Measurements from ENCODE around the gene ANKS1A. TPM values are rescaled to one million over a fixed set of nuclear protein-coding genes. Genes with fewer than 3 reads are reported as not detected.
A peak's percentile ranks its signal among the peaks of the same experiment; 100 is the strongest.

ANKS1A gene
- polyA plus RNA-seq, 3 donors, result 1.7 to 8.0 (median 3.1) TPM

DNA sequence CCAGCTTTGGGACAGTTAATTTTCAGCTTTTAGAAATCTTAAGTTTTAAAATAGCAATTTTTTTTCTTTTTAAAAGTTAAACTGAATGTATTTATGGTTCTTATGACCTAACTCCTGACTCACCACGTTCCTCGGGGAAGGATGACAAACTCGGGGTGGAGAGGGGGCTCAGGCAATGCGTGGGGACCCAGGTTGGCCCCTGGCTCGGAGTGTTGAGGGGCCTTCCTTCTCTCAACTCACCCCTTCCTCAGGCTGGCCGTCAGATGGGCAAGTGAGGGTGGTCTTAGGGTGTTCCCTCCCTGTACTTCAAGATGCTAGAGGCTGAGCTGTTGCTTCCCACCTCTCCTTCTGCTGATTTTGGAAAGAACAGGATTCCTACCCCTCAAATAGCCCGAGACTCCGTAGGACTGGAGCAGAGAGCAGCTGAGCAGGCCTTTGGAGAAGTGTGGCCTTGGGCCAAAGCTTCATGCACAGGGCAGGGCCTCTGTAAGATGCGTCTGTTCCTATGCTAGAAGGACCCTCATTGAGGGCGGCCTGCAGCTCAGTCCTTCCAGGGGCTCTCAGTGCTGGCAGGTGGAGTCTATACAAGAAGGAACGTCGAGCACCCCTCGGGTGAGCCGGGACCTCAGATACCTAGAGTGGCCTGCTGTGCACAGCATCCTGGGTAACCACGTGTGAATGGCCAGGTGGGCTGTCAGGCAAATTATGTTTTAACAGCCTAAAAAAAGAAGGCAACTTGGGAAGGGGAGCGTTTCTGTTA lies 172.8 kb downstream of the ANKS1A start:
- H3K4me2 ChIP-seq (replicated peaks; ENCODE audit: extremely low read depth, low read length, poor library complexity, severe bottlenecking), result no peak overlapping the region
- TF ChIP-seq, protein P1, sequence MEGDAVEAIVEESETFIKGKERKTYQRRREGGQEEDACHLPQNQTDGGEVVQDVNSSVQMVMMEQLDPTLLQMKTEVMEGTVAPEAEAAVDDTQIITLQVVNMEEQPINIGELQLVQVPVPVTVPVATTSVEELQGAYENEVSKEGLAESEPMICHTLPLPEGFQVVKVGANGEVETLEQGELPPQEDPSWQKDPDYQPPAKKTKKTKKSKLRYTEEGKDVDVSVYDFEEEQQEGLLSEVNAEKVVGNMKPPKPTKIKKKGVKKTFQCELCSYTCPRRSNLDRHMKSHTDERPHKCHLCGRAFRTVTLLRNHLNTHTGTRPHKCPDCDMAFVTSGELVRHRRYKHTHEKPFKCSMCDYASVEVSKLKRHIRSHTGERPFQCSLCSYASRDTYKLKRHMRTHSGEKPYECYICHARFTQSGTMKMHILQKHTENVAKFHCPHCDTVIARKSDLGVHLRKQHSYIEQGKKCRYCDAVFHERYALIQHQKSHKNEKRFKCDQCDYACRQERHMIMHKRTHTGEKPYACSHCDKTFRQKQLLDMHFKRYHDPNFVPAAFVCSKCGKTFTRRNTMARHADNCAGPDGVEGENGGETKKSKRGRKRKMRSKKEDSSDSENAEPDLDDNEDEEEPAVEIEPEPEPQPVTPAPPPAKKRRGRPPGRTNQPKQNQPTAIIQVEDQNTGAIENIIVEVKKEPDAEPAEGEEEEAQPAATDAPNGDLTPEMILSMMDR (IDR thresholded peaks at IDR 0.05), result no peak
- no peak overlapping the region for H3K27ac ChIP-seq (ENCODE audit: low read depth in 1 of 2, low read length in 2 of 2)
- H3K4me1 ChIP-seq (ENCODE audit: control insufficient read depth in 1 of 2, insufficient read depth in 2 of 2, low read length in 2 of 2), result no peaks in the 10 kb centered on the region
- H3K4me1 Mint-ChIP-seq, result peaks cover 2% of the 10 kb centered on the region
- no peak overlapping the region for H2AFZ ChIP-seq (ENCODE audit: insufficient read depth, low read depth, low read length, poor library complexity, severe bottlenecking)
- H3K4me3 Mint-ChIP-seq, result no peak overlapping the region
- peaks cover 87 to 98% of the 10 kb centered on the region in 2 donors for H3K36me3 Mint-ChIP-seq
- no peaks in the 10 kb centered on the region for H3K9me3 Mint-ChIP-seq
- no peak for DNase-seq
- no peaks in the 10 kb centered on the region for H4K20me1 ChIP-seq (ENCODE audit: insufficient read depth, low read length)
- WGBS (ENCODE audit: insufficient coverage), result 96% methylated on average over 10 of the region's 16 CpGs
- H3K9ac ChIP-seq (ENCODE audit: insufficient read depth, low read length, poor library complexity, severe bottlenecking), result no peak overlapping the region
- intact Hi-C loops (cut with micrococcal nuclease), result no loop called here
- H3K27ac Mint-ChIP-seq, result peak overlapping the region in 1 of 7 donors; percentile 31
- no peak overlapping the region for H3K4me3 ChIP-seq (replicated peaks in 1 of 3; ENCODE audit: low read depth in 2 of 3, low read length in 3 of 3)
- no peaks in the 10 kb centered on the region for H3K79me2 ChIP-seq (ENCODE audit: insufficient read depth, low read length)
- no peaks in the 10 kb centered on the region for H3K9me3 ChIP-seq (replicated peaks in 1 of 2; ENCODE audit: control insufficient read depth in 1 of 2, insufficient read depth in 1 of 2, low read length in 2 of 2)
- peaks cover 74 to 98% of the 10 kb centered on the region in 2 donors for H3K36me3 ChIP-seq (replicated peaks in 1 of 2; ENCODE audit: control insufficient read depth in 1 of 2, insufficient read depth in 2 of 2, low read length in 2 of 2)
- H3K27me3 ChIP-seq (ENCODE audit: control insufficient read depth in 2 of 2, insufficient read depth in 2 of 2, low read length in 2 of 2), result no peaks in the 10 kb centered on the region
- H3K27me3 Mint-ChIP-seq (ENCODE audit: low read depth in 3 of 3), result peaks cover 0 to 2% (median 0%) of the 10 kb centered on the region in 3 donors

DNA sequence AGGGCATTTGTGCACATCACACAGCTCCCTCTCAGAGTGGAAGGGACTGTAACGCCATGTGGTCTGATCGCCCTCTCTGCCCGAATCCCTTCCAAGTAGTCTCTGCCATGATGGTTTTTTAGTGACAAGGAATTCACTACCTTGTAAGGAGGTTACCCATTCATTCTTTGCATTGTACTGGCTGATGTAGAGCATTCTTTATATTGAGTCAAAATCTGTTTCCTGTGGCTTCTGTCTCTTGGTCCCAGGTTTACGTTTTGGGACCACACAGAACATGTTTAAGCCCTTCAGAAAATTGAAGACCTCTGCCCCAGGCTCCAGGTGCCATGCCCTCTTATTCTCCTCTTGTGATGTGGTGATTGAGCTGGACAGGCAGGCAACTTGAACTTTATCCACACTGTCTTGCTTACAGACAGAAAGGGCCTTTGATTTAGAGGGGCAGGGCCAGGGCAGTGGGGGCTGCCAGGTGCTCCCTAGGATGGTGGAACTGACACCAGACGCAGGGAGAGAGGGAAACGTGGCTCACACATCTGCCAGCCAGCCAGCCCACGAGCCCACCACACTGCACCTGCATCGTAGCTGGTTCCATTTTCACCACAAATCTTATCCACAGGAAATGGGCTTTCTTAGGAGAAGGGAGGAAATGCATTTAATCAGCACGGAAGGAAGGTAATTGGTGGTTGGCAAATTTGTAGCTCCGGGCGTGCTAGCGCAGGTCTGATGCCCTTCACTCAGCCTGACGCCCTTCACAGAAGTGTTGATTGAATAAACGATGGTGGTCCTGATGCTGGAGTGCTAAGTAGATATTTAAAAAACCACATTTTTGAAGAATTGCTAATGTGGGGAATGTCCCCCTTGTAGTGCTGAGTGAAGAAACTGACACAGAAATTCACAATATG lies 173.9 kb downstream of the ANKS1A start:
- peaks cover 83 to 96% of the 10 kb centered on the region in 2 donors for H3K36me3 Mint-ChIP-seq
- H3K9me3 ChIP-seq (replicated peaks in 1 of 2; ENCODE audit: control insufficient read depth in 1 of 2, insufficient read depth in 1 of 2, low read length in 2 of 2), result no peaks in the 10 kb centered on the region
- no peak overlapping the region for H2AFZ ChIP-seq (ENCODE audit: insufficient read depth, low read depth, low read length, poor library complexity, severe bottlenecking)
- H4K20me1 ChIP-seq (ENCODE audit: insufficient read depth, low read length), result no peaks in the 10 kb centered on the region
- no peak overlapping the region for H3K27ac ChIP-seq (ENCODE audit: low read depth in 1 of 2, low read length in 2 of 2)
- no peaks in the 10 kb centered on the region for H3K4me1 Mint-ChIP-seq
- no peaks in the 10 kb centered on the region for H3K27me3 Mint-ChIP-seq (ENCODE audit: low read depth in 3 of 3)
- no peak overlapping the region for H3K4me3 Mint-ChIP-seq
- no peaks in the 10 kb centered on the region for H3K79me2 ChIP-seq (ENCODE audit: insufficient read depth, low read length)
- no peak overlapping the region for H3K4me2 ChIP-seq (replicated peaks; ENCODE audit: extremely low read depth, low read length, poor library complexity, severe bottlenecking)
- intact Hi-C loops (cut with micrococcal nuclease), result no loop called here
- H3K36me3 ChIP-seq (replicated peaks in 1 of 2; ENCODE audit: control insufficient read depth in 1 of 2, insufficient read depth in 2 of 2, low read length in 2 of 2), result peaks cover 80 to 97% of the 10 kb centered on the region in 2 donors
- H3K9me3 Mint-ChIP-seq, result no peaks in the 10 kb centered on the region
- no peak overlapping the region for H3K4me3 ChIP-seq (replicated peaks in 1 of 3; ENCODE audit: low read depth in 2 of 3, low read length in 3 of 3)
- no peak overlapping the region for H3K9ac ChIP-seq (ENCODE audit: insufficient read depth, low read length, poor library complexity, severe bottlenecking)
- H3K4me1 ChIP-seq (ENCODE audit: control insufficient read depth in 1 of 2, insufficient read depth in 2 of 2, low read length in 2 of 2), result no peaks in the 10 kb centered on the region
- WGBS (ENCODE audit: insufficient coverage), result 48% methylated on average over 6 of the region's 14 CpGs
- peak overlapping the region in 2 of 7 donors; percentile 49 to 60 for H3K27ac Mint-ChIP-seq
- no peaks in the 10 kb centered on the region for H3K27me3 ChIP-seq (ENCODE audit: control insufficient read depth in 2 of 2, insufficient read depth in 2 of 2, low read length in 2 of 2)
- TF ChIP-seq, protein P1 (IDR thresholded peaks at IDR 0.05), result no peak
- DNase-seq, result no peak

Measured in CD14-positive monocyte (primary cell).